Activated CD4-positive, alpha-beta T cell treated with anti-CD3 and anti-CD28 coated beads, Interleukin-2, amount 10 ng/mL, durations not matched to agents 7 days and 5 days (primary cell): ENCODE results near the gene CASP4. TPM values are rescaled to one million over a fixed set of nuclear protein-coding genes. Genes with fewer than 3 reads are reported as not detected.

Experiments
- CTCF ChIA-PET: fragments of 350-600 bp; sonication (Branson Sonifier 250); formaldehyde crosslinking; loops from one replicate; lab custom pipeline; 2021; ENCODE audit warnings: antibody characterized with exemption; lab: Charles Lee
- POLR2A ChIA-PET: fragments of 350-600 bp; sonication (Branson Sonifier 250); formaldehyde crosslinking; loops from one replicate; lab custom pipeline; 2021; ENCODE audit warnings: antibody characterized with exemption; lab: Charles Lee
- DNase-seq: peaks from one replicate; pipeline ENCODE4 v3.0.0-alpha.2; 2020
- H3K27ac Mint-ChIP-seq: one replicate; pipeline ENCODE4 v1.8.0; 2021; ENCODE audit warnings: mild to moderate bottlenecking, moderate library complexity, mixed read lengths
- H3K27me3 Mint-ChIP-seq: one replicate; pipeline ENCODE4 v1.8.0; 2021; ENCODE audit warnings: mixed read lengths
- H3K36me3 Mint-ChIP-seq: one replicate; pipeline ENCODE4 v1.8.0; 2021; ENCODE audit warnings: low read depth, mixed read lengths
- H3K4me1 Mint-ChIP-seq: one replicate; pipeline ENCODE4 v1.8.0; 2021; ENCODE audit warnings: mixed read lengths
- H3K4me3 Mint-ChIP-seq: one replicate; pipeline ENCODE4 v1.8.0; 2021; ENCODE audit warnings: mild to moderate bottlenecking, moderate library complexity, mixed read lengths
- H3K9me3 Mint-ChIP-seq: one replicate; pipeline ENCODE4 v1.8.0; 2021; ENCODE audit warnings: mixed read lengths
- total RNA-seq, 2 experiments: library from RNA; stranded (reverse); gene quantifications; one replicate each; pipeline ENCODE4 v1.2.3, GENCODE V29; 2021

Gene CASP4
- total RNA-seq, 2 experiments from 2014 or later, result 114 to 135 TPM

- H3K4me1 Mint-ChIP-seq, result peaks cover 23% of the 10 kb centered on the region
- DNase-seq, result peak; percentile 32
- H3K9me3 Mint-ChIP-seq, result peaks cover 11% of the 10 kb centered on the region
- ChIA-PET CTCF (interaction anchor here (0.8 to 1.0 kb wide), 3 partner anchors 9 to 315 kb away, joined by 3 to 4 read pairs (median 3); no protein-coding TSS in a partner anchor), POLR2A (no interaction called here)
- no peak overlapping the region for H3K4me3 Mint-ChIP-seq
- no peaks in the 10 kb centered on the region for H3K27me3 Mint-ChIP-seq
- peak overlapping the region; percentile 80 for H3K27ac Mint-ChIP-seq
- H3K36me3 Mint-ChIP-seq, result peaks cover 37% of the 10 kb centered on the region
These were observed 60.7 kb downstream of the CASP4 start for GRCh38 chr11:104907521-104908185.

GRCh38 chr11:104905271-104905670 lies 63.1 kb downstream of the CASP4 start:
- DNase-seq, result no peak
- H3K27ac Mint-ChIP-seq, result no peak overlapping the region
- H3K36me3 Mint-ChIP-seq, result peaks cover 39% of the 10 kb centered on the region
- CTCF ChIA-PET, result no interaction called here
- no peak overlapping the region for H3K4me3 Mint-ChIP-seq
- POLR2A ChIA-PET, result no interaction called here
- no peaks in the 10 kb centered on the region for H3K27me3 Mint-ChIP-seq
- peaks cover 31% of the 10 kb centered on the region for H3K4me1 Mint-ChIP-seq
- H3K9me3 Mint-ChIP-seq, result peaks cover 14% of the 10 kb centered on the region

GRCh38 chr11:104899226-104899625 lies 69.1 kb downstream of the CASP4 start:
- no peak overlapping the region for H3K4me3 Mint-ChIP-seq
- peaks cover 10% of the 10 kb centered on the region for H3K36me3 Mint-ChIP-seq
- peaks cover 6% of the 10 kb centered on the region for H3K9me3 Mint-ChIP-seq
- H3K27me3 Mint-ChIP-seq, result no peaks in the 10 kb centered on the region
- H3K4me1 Mint-ChIP-seq, result peaks cover 17% of the 10 kb centered on the region
- no peak for DNase-seq
- ChIA-PET CTCF (interaction anchor here (0.7 kb wide), 1 partner anchor 29 kb away, joined by 3 read pairs; no protein-coding TSS in a partner anchor), POLR2A (no interaction called here)
- H3K27ac Mint-ChIP-seq, result no peak overlapping the region

GRCh38 chr11:104898685-104899013 lies 69.7 kb downstream of the CASP4 start:
- H3K27ac Mint-ChIP-seq, result no peak overlapping the region
- no peak overlapping the region for H3K4me3 Mint-ChIP-seq
- POLR2A ChIA-PET, result no interaction called here

GRCh38 chr11:104897891-104898684 lies 70.3 kb downstream of the CASP4 start, which contains the start of gene CASP12:
Gene CASP12, minus strand, starts transcription at chr11:104898460.
- CTCF ChIA-PET, result interaction anchor here (1.5 kb wide), 1 partner anchor 12 kb away, joined by 3 read pairs; no protein-coding TSS in a partner anchor

More at GRCh38 chr11:104898685-104899013, 69.7 kb downstream of the CASP4 start:
- Mint-ChIP-seq H3K9me3 (peaks cover 9% of the 10 kb centered on the region), H3K27me3 (peaks cover 2% of the 10 kb centered on the region), H3K4me1 (peaks cover 17% of the 10 kb centered on the region), H3K36me3 (peaks cover 8% of the 10 kb centered on the region)
- CTCF ChIA-PET, result interaction anchor here (0.7 kb wide), 1 partner anchor 30 kb away, joined by 3 read pairs; no protein-coding TSS in a partner anchor
- DNase-seq, result no peak

GRCh38 chr11:104895634-104896033 lies 72.7 kb downstream of the CASP4 start:
- H3K27me3 Mint-ChIP-seq, result peaks cover 2% of the 10 kb centered on the region
- no peak overlapping the region for H3K4me3 Mint-ChIP-seq
- H3K4me1 Mint-ChIP-seq, result peaks cover 8% of the 10 kb centered on the region
- ChIA-PET POLR2A (no interaction called here), CTCF (interaction anchor here (0.6 kb wide), 1 partner anchor 311 kb away, joined by 3 read pairs; no protein-coding TSS in a partner anchor)
- no peak overlapping the region for H3K27ac Mint-ChIP-seq
- DNase-seq, result no peak
- peaks cover 5% of the 10 kb centered on the region for H3K36me3 Mint-ChIP-seq
- peaks cover 6% of the 10 kb centered on the region for H3K9me3 Mint-ChIP-seq

More at GRCh38 chr11:104897891-104898684, 70.3 kb downstream of the CASP4 start, which contains the start of gene CASP12:
- Mint-ChIP-seq H3K4me3 (no peak within 1 kb of the TSS), H3K9me3 (peaks cover 7% of the 10 kb centered on the region), H3K36me3 (peaks cover 7% of the 10 kb centered on the region), H3K27me3 (peaks cover 2% of the 10 kb centered on the region), H3K4me1 (peaks cover 17% of the 10 kb centered on the region), H3K27ac (peak within 1 kb of the TSS; percentile 47)
- DNase-seq, result no peak
- POLR2A ChIA-PET, result no interaction called here

- Mint-ChIP-seq H3K36me3 (no peaks in the 10 kb centered on the region), H3K4me1 (peaks cover 8% of the 10 kb centered on the region), H3K27me3 (peaks cover 2% of the 10 kb centered on the region), H3K9me3 (peaks cover 5% of the 10 kb centered on the region), H3K27ac (no peak overlapping the region), H3K4me3 (no peak overlapping the region)
- POLR2A ChIA-PET, result no interaction called here
- CTCF ChIA-PET, result no interaction called here
- no peak for DNase-seq
These were observed 74.5 kb downstream of the CASP4 start for GRCh38 chr11:104893876-104894275.

Other genes starting within 250 kb of the CASP4 start
- gene CASP12, start 70.1 kb downstream of the CASP4 start, total RNA-seq, result not detected
- gene CASP5, start 54.6 kb upstream of the CASP4 start, total RNA-seq, result not detected
- gene CASP1, start 66.6 kb upstream of the CASP4 start, total RNA-seq, result 100 to 1,000 TPM; 101 to 106 TPM
- 10 to 100 TPM; 92.5 to 98.8 TPM for gene CARD16, start 76.8 kb upstream of the CASP4 start, total RNA-seq
- not detected for gene CARD18, start 171.2 kb upstream of the CASP4 start, total RNA-seq